ENCODE measurements around the gene MICALL2. TPM values are rescaled to one million over a fixed set of nuclear protein-coding genes. Genes with fewer than 3 reads are reported as not detected.

The MICALL2 gene
- polyA plus RNA-seq, 1 donor: 77.8 TPM

Other genes starting within 250 kb of the MICALL2 start
- gene UNCX, start 226.6 kb downstream of the MICALL2 start, polyA plus RNA-seq: not detected
- 50.0 TPM for gene INTS1, start 44.9 kb upstream of the MICALL2 start, polyA plus RNA-seq
- 26.2 TPM for gene MAFK, start 71.2 kb upstream of the MICALL2 start, polyA plus RNA-seq
- 58.6 TPM for gene TMEM184A, start 96.7 kb upstream of the MICALL2 start, polyA plus RNA-seq
- gene PSMG3, start 110.6 kb upstream of the MICALL2 start, polyA plus RNA-seq: 31.7 TPM
- 2.3 TPM for gene ELFN1, start 210.8 kb upstream of the MICALL2 start, polyA plus RNA-seq